ENCODE results near the gene SPPL2A. TPM values are rescaled to one million over a fixed set of nuclear protein-coding genes. Genes with fewer than 3 reads are reported as not detected.
A peak's percentile ranks its signal among the peaks of the same experiment; 100 is the strongest.

Gene SPPL2A
- total and polyA plus RNA-seq, 2 of the 13 experiments (the other 11 are each of a cell fraction or from before 2014, with no cell fraction given), result 80.5 to 105 TPM

DNA sequence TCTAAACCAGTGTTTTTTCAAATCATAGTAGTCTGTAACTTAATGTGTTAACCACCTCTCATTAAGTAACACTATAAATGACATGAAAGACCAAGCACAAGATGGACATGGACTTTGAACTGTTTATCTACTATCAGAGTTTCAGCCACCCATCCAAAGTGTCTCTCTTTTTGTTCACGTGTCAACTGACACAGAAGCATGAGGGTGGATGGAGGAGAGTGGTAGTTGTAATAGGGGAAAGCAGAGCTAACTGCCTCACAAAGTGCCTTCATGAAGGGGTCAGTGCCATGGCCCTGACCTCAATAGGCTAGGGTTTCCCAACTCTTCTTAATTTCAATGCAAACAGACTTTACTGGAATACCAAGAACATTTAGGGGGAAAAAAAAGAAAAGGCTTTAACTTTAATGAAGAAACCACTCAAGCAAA, 46.8 kb downstream of the SPPL2A start (continued):
- TF ChIP-seq, protein P1, sequence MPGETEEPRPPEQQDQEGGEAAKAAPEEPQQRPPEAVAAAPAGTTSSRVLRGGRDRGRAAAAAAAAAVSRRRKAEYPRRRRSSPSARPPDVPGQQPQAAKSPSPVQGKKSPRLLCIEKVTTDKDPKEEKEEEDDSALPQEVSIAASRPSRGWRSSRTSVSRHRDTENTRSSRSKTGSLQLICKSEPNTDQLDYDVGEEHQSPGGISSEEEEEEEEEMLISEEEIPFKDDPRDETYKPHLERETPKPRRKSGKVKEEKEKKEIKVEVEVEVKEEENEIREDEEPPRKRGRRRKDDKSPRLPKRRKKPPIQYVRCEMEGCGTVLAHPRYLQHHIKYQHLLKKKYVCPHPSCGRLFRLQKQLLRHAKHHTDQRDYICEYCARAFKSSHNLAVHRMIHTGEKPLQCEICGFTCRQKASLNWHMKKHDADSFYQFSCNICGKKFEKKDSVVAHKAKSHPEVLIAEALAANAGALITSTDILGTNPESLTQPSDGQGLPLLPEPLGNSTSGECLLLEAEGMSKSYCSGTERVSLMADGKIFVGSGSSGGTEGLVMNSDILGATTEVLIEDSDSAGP (CRISPR knock-in tag; IDR thresholded peaks at IDR 0.05; ENCODE audit: borderline replicate concordance), result no peak
- peak; percentile 56; the same call in 1 of the 2 replicates for TF ChIP-seq SALL2 (CRISPR knock-in tag; IDR thresholded peaks at IDR 0.05)
- no peak for TF ChIP-seq ZNF616 (CRISPR knock-in tag; IDR thresholded peaks at IDR 0.05; ENCODE audit: low read depth)
- TF ChIP-seq, protein P2, sequence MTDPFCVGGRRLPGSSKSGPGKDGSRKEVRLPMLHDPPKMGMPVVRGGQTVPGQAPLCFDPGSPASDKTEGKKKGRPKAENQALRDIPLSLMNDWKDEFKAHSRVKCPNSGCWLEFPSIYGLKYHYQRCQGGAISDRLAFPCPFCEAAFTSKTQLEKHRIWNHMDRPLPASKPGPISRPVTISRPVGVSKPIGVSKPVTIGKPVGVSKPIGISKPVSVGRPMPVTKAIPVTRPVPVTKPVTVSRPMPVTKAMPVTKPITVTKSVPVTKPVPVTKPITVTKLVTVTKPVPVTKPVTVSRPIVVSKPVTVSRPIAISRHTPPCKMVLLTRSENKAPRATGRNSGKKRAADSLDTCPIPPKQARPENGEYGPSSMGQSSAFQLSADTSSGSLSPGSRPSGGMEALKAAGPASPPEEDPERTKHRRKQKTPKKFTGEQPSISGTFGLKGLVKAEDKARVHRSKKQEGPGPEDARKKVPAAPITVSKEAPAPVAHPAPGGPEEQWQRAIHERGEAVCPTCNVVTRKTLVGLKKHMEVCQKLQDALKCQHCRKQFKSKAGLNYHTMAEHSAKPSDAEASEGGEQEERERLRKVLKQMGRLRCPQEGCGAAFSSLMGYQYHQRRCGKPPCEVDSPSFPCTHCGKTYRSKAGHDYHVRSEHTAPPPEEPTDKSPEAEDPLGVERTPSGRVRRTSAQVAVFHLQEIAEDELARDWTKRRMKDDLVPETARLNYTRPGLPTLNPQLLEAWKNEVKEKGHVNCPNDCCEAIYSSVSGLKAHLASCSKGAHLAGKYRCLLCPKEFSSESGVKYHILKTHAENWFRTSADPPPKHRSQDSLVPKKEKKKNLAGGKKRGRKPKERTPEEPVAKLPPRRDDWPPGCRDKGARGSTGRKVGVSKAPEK (CRISPR knock-in tag; IDR thresholded peaks at IDR 0.05; ENCODE audit: borderline replicate concordance), result no peak
- TF ChIP-seq, protein P3, sequence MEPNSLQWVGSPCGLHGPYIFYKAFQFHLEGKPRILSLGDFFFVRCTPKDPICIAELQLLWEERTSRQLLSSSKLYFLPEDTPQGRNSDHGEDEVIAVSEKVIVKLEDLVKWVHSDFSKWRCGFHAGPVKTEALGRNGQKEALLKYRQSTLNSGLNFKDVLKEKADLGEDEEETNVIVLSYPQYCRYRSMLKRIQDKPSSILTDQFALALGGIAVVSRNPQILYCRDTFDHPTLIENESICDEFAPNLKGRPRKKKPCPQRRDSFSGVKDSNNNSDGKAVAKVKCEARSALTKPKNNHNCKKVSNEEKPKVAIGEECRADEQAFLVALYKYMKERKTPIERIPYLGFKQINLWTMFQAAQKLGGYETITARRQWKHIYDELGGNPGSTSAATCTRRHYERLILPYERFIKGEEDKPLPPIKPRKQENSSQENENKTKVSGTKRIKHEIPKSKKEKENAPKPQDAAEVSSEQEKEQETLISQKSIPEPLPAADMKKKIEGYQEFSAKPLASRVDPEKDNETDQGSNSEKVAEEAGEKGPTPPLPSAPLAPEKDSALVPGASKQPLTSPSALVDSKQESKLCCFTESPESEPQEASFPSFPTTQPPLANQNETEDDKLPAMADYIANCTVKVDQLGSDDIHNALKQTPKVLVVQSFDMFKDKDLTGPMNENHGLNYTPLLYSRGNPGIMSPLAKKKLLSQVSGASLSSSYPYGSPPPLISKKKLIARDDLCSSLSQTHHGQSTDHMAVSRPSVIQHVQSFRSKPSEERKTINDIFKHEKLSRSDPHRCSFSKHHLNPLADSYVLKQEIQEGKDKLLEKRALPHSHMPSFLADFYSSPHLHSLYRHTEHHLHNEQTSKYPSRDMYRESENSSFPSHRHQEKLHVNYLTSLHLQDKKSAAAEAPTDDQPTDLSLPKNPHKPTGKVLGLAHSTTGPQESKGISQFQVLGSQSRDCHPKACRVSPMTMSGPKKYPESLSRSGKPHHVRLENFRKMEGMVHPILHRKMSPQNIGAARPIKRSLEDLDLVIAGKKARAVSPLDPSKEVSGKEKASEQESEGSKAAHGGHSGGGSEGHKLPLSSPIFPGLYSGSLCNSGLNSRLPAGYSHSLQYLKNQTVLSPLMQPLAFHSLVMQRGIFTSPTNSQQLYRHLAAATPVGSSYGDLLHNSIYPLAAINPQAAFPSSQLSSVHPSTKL (CRISPR knock-in tag; IDR thresholded peaks at IDR 0.05), result peak; percentile 96
- TF ChIP-seq SSRP1 (CRISPR knock-in tag; IDR thresholded peaks at IDR 0.05), result no peak
- no peak for TF ChIP-seq ZNF432 (CRISPR knock-in tag; IDR thresholded peaks at IDR 0.05; ENCODE audit: borderline replicate concordance)
- TF ChIP-seq MAFK (conservative IDR thresholded peaks at IDR 0.05 in 1 of 2, IDR thresholded peaks at IDR 0.05 in 1 of 2; ENCODE audit: low read length in 2 of 2), result no peak
- 0 out of 2 replicates have a peak, but pooled peaks have one; percentile 20 for TF ChIP-seq GFI1 (CRISPR knock-in tag; IDR thresholded peaks at IDR 0.05; ENCODE audit: borderline replicate concordance)
- TF ChIP-seq HNRNPH1 (optimal IDR thresholded peaks at IDR 0.05; ENCODE audit: low read depth, low read length), result no peak
- TF ChIP-seq ESRRA (CRISPR knock-in tag; IDR thresholded peaks at IDR 0.05; ENCODE audit: low read depth), result 0 out of 2 replicates have a peak, but pooled peaks have one; percentile 20
- TF ChIP-seq ARID2 (CRISPR knock-in tag; IDR thresholded peaks at IDR 0.05; ENCODE audit: borderline replicate concordance), result no peak
- TF ChIP-seq, protein P4, sequence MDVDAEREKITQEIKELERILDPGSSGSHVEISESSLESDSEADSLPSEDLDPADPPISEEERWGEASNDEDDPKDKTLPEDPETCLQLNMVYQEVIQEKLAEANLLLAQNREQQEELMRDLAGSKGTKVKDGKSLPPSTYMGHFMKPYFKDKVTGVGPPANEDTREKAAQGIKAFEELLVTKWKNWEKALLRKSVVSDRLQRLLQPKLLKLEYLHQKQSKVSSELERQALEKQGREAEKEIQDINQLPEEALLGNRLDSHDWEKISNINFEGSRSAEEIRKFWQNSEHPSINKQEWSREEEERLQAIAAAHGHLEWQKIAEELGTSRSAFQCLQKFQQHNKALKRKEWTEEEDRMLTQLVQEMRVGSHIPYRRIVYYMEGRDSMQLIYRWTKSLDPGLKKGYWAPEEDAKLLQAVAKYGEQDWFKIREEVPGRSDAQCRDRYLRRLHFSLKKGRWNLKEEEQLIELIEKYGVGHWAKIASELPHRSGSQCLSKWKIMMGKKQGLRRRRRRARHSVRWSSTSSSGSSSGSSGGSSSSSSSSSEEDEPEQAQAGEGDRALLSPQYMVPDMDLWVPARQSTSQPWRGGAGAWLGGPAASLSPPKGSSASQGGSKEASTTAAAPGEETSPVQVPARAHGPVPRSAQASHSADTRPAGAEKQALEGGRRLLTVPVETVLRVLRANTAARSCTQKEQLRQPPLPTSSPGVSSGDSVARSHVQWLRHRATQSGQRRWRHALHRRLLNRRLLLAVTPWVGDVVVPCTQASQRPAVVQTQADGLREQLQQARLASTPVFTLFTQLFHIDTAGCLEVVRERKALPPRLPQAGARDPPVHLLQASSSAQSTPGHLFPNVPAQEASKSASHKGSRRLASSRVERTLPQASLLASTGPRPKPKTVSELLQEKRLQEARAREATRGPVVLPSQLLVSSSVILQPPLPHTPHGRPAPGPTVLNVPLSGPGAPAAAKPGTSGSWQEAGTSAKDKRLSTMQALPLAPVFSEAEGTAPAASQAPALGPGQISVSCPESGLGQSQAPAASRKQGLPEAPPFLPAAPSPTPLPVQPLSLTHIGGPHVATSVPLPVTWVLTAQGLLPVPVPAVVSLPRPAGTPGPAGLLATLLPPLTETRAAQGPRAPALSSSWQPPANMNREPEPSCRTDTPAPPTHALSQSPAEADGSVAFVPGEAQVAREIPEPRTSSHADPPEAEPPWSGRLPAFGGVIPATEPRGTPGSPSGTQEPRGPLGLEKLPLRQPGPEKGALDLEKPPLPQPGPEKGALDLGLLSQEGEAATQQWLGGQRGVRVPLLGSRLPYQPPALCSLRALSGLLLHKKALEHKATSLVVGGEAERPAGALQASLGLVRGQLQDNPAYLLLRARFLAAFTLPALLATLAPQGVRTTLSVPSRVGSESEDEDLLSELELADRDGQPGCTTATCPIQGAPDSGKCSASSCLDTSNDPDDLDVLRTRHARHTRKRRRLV (CRISPR knock-in tag; IDR thresholded peaks at IDR 0.05), result no peak
- no peak for TF ChIP-seq ZNF674 (CRISPR knock-in tag; IDR thresholded peaks at IDR 0.05; ENCODE audit: low read depth)
- TF ChIP-seq SMAD1 (CRISPR knock-in tag; IDR thresholded peaks at IDR 0.05; ENCODE audit: borderline replicate concordance, low read depth), result no peak
- no peak for TF ChIP-seq ZNF33B (CRISPR knock-in tag; IDR thresholded peaks at IDR 0.05)

All from HepG2 (cell line).